Right atrium auricular region (tissue), 2 donors: ENCODE data around the gene TBC1D19. TPM values are rescaled to one million over a fixed set of nuclear protein-coding genes. Genes with fewer than 3 reads are reported as not detected.

Experiments used
- DNase-seq: peaks from one replicate; pipeline ENCODE4 v3.0.0-alpha.2; 2019; ENCODE audit warnings: low spot score
- H3K27ac ChIP-seq, 2 donors: fragments of 200-600 bp; sonication (generic); 1 replicate in 1 of 2; 2 replicates in 1 of 2; pipeline ENCODE4 v1.5.1; 2016 to 2019
- H3K27me3 ChIP-seq, 2 donors: fragments of 200-600 bp; sonication (generic); one replicate each; pipeline versions ENCODE4 v1.5.1 to v1.6.0; 2017 to 2019
- H3K36me3 ChIP-seq: fragments of 200-600 bp; sonication (generic); one replicate; pipeline ENCODE4 v1.5.1; 2016
- H3K4me1 ChIP-seq, 2 donors: fragments of 200-600 bp; sonication (generic); one replicate each; pipeline versions ENCODE4 v1.5.1 to v1.6.0; 2017 to 2019
- H3K4me3 ChIP-seq, 2 donors: fragments of 200-600 bp; sonication (generic); 1 replicate in 1 of 2; 2 replicates in 1 of 2; pipeline ENCODE4 v1.5.1; 2017 to 2019; ENCODE audit warnings: mild to moderate bottlenecking in 1 of 2, moderate library complexity in 1 of 2
- H3K9me3 ChIP-seq, 2 donors: fragments of 200-600 bp; sonication (generic); one replicate each; pipeline ENCODE4 v1.5.1; 2019
- total RNA-seq, 2 donors: library from RNA; depleted of rRNA; stranded (reverse); fragments of >200 nt; gene quantifications; one replicate each; pipeline ENCODE4 v1.1.0, GENCODE V29; 2016
- TF ChIP-seq, protein P1 (sequence below), 2 donors: fragments of 200-600 bp; sonication (generic); IDR thresholded peaks; one replicate each; pipeline ENCODE4 v1.5.1; 2019; ENCODE audit warnings: antibody characterized with exemption in 2 of 2

Gene TBC1D19
- total RNA-seq, 2 donors from 2014 or later = 10.5 to 10.8 TPM

- Histone ChIP-seq H3K4me1 (peaks cover 0 to 13% of the 10 kb centered on the region in 2 donors), H3K36me3 (no peaks in the 10 kb centered on the region), H3K4me3 (no peak overlapping the region), H3K9me3 (no peaks in the 10 kb centered on the region), H3K27ac (no peak overlapping the region), H3K27me3 (no peaks in the 10 kb centered on the region)
- TF ChIP-seq, protein P1, sequence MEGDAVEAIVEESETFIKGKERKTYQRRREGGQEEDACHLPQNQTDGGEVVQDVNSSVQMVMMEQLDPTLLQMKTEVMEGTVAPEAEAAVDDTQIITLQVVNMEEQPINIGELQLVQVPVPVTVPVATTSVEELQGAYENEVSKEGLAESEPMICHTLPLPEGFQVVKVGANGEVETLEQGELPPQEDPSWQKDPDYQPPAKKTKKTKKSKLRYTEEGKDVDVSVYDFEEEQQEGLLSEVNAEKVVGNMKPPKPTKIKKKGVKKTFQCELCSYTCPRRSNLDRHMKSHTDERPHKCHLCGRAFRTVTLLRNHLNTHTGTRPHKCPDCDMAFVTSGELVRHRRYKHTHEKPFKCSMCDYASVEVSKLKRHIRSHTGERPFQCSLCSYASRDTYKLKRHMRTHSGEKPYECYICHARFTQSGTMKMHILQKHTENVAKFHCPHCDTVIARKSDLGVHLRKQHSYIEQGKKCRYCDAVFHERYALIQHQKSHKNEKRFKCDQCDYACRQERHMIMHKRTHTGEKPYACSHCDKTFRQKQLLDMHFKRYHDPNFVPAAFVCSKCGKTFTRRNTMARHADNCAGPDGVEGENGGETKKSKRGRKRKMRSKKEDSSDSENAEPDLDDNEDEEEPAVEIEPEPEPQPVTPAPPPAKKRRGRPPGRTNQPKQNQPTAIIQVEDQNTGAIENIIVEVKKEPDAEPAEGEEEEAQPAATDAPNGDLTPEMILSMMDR (IDR thresholded peaks at IDR 0.05) = no peak
- no peak for DNase-seq
Observed at GRCh38 chr4:26751838-26752237, 168.0 kb downstream of the TBC1D19 start.

DNA sequence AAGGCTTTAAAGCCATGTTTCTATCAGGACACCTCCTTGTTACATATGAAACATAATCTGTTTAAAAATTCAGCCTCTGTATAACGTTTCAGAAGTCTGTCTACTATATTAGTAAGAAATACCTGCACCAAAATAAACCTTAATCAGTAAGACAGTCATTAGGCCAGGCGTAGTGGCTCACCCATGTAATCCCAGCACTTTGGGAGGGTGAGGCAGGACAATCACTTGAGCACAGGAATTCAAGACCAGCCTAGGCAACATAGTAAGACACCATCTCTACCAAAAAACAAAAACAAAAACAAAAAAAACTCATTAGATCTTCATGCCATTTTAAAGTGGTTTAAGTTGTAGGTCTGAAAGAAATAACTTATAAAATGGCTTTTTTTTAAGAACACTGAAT is 169.3 kb downstream of the TBC1D19 start:
- H3K4me3 ChIP-seq = no peak overlapping the region
- peaks cover 0 to 13% of the 10 kb centered on the region in 2 donors for H3K4me1 ChIP-seq
- peak overlapping the region in 1 of 2 donors; percentile 33 for H3K27ac ChIP-seq
- TF ChIP-seq, protein P1 (IDR thresholded peaks at IDR 0.05) = no peak
- no peaks in the 10 kb centered on the region for H3K36me3 ChIP-seq
- no peaks in the 10 kb centered on the region for H3K27me3 ChIP-seq
- H3K9me3 ChIP-seq = no peaks in the 10 kb centered on the region
- no peak for DNase-seq

DNA sequence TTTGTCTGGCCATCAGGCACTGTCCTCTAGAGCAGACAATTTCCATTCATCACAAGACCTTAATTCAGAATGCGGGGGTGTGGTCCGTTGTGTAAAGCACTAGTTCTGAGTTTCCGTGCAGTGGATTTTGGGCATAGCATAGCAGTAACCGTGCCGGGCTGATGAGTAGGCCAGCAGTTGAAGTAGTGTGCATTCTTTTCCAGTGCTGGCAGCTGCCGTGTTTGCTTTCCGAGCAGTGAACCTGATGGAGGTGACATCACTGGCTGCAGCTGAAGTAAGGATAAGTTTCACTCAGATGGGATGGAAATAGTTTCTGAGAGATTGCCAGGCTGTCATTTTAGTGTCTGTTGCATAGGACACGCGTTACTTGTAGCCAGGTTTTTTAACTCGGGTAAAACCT is 169.7 kb downstream of the TBC1D19 start:
- H3K27ac ChIP-seq = peak overlapping the region in 1 of 2 donors; percentile 33
- no peaks in the 10 kb centered on the region for H3K9me3 ChIP-seq
- TF ChIP-seq, protein P1 (IDR thresholded peaks at IDR 0.05) = no peak
- DNase-seq = peak; percentile 60
- H3K27me3 ChIP-seq = no peaks in the 10 kb centered on the region
- no peak overlapping the region for H3K4me3 ChIP-seq
- H3K36me3 ChIP-seq = no peaks in the 10 kb centered on the region
- H3K4me1 ChIP-seq = peaks cover 0 to 13% of the 10 kb centered on the region in 2 donors

DNA sequence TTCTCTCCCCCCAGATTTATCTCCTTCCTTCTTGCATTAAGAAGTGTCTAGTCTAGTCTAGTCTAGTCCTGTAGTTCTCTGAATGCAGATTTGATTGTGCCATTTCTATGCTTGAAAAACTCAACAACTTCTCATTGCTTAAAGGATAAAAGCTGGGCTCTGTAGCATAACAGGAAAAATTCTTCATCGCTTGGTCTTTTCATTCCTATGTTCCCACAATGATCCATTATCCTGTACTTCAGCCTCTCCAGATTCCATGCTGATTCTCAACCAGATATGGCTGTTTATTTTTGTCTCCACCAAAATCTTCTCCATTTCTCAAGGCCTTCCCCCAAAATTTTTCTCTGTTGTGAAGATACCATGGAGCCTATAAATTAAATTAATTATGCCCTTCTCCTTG is 173.9 kb downstream of the TBC1D19 start:
- no peak overlapping the region for H3K27ac ChIP-seq
- H3K4me3 ChIP-seq = no peak overlapping the region
- TF ChIP-seq, protein P1 (IDR thresholded peaks at IDR 0.05) = no peak
- peaks cover 0 to 13% of the 10 kb centered on the region in 2 donors for H3K4me1 ChIP-seq
- H3K36me3 ChIP-seq = no peaks in the 10 kb centered on the region
- DNase-seq = no peak
- no peaks in the 10 kb centered on the region for H3K9me3 ChIP-seq
- no peaks in the 10 kb centered on the region for H3K27me3 ChIP-seq

- peaks cover 0 to 2% of the 10 kb centered on the region in 2 donors for H3K4me1 ChIP-seq
Observed at GRCh38 chr4:26758899-26759298, 175.0 kb downstream of the TBC1D19 start.

DNA sequence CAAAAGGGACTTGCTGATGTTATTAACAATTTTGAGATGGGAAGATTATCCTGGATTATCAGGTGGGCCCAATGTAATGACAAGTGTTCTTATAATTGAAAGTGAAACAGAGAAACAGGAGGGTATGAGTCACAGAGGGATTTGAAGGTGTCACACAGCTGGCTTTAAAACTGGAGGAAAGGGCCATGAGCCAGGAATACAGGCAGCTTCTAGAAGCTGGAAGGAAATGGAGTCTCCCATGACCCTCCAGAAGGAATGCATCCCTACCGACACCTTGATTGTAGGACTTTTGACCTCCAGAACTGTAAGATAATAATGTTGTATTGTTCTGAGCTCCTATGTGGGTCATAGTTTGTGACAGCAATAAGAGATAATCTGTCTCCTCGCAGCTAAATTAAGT is 178.8 kb downstream of the TBC1D19 start:
- H3K4me1 ChIP-seq = no peaks in the 10 kb centered on the region
- TF ChIP-seq, protein P1 (IDR thresholded peaks at IDR 0.05) = no peak
- H3K27ac ChIP-seq = no peak overlapping the region
- DNase-seq = no peak
- H3K4me3 ChIP-seq = no peak overlapping the region
- H3K36me3 ChIP-seq = no peaks in the 10 kb centered on the region
- H3K9me3 ChIP-seq = no peaks in the 10 kb centered on the region
- no peaks in the 10 kb centered on the region for H3K27me3 ChIP-seq

More at GRCh38 chr4:26758899-26759298, 175.0 kb downstream of the TBC1D19 start:
- H3K27ac ChIP-seq = no peak overlapping the region
- no peaks in the 10 kb centered on the region for H3K36me3 ChIP-seq
- H3K27me3 ChIP-seq = no peaks in the 10 kb centered on the region
- H3K9me3 ChIP-seq = no peaks in the 10 kb centered on the region
- TF ChIP-seq, protein P1 (IDR thresholded peaks at IDR 0.05) = no peak
- H3K4me3 ChIP-seq = no peak overlapping the region
- no peak for DNase-seq
